SJCRH30 (cell line): Measurements from ENCODE around the gene CDK5R1. TPM values are rescaled to one million over a fixed set of nuclear protein-coding genes. Genes with fewer than 3 reads are reported as not detected.

Experiments used
- DNase-seq, 2 experiments: peaks; one replicate each; pipeline ENCODE4 v3.0.0-alpha.2; 2015 to 2020
- H3K27ac ChIP-seq: fragments of 250-450 bp; sonication (Bioruptor Pico); 2 replicates; pipeline ENCODE4 v1.5.1; 2020; ENCODE audit warnings: mild to moderate bottlenecking, moderate library complexity
- H3K27me3 ChIP-seq: fragments of 250-450 bp; sonication (Bioruptor Pico); 2 replicates; pipeline ENCODE4 v1.5.1; 2020; ENCODE audit warnings: mild to moderate bottlenecking, moderate library complexity
- H3K36me3 ChIP-seq: fragments of 250-450 bp; sonication (Bioruptor Pico); 2 replicates; pipeline ENCODE4 v1.5.1; 2020; ENCODE audit warnings: mild to moderate bottlenecking, moderate library complexity
- H3K4me1 ChIP-seq: fragments of 250-450 bp; sonication (Bioruptor Pico); 2 replicates; pipeline ENCODE4 v1.5.1; 2020; ENCODE audit warnings: mild to moderate bottlenecking, moderate library complexity
- H3K4me3 ChIP-seq: fragments of 250-450 bp; sonication (Bioruptor Pico); 2 replicates; pipeline ENCODE4 v1.5.1; 2020; ENCODE audit warnings: mild to moderate bottlenecking, moderate library complexity
- H3K9me3 ChIP-seq: fragments of 250-450 bp; sonication (Bioruptor Pico); replicated peaks from 2 replicates; pipeline ENCODE4 v1.5.1; 2020; ENCODE audit warnings: mild to moderate bottlenecking, moderate library complexity
- total RNA-seq: library from RNA; depleted of rRNA; stranded (reverse); fragments of >200 nt; shearing (Covaris generic); gene quantifications from 2 replicates; pipeline ENCODE4 v1.2.3, GENCODE V29; 2014

CDK5R1 gene
- total RNA-seq, 1 experiment from 2014 or later = 4.7 TPM

- Histone ChIP-seq H3K36me3 (peaks cover 87% of the 10 kb centered on the region), H3K9me3 (no peaks in the 10 kb centered on the region), H3K4me1 (no peaks in the 10 kb centered on the region), H3K27me3 (no peaks in the 10 kb centered on the region), H3K27ac (no peak overlapping the region), H3K4me3 (no peak overlapping the region)
- no peak for DNase-seq
These were observed 28.4 kb upstream of the CDK5R1 start for GRCh38 chr17:32458371-32458770.

DNA sequence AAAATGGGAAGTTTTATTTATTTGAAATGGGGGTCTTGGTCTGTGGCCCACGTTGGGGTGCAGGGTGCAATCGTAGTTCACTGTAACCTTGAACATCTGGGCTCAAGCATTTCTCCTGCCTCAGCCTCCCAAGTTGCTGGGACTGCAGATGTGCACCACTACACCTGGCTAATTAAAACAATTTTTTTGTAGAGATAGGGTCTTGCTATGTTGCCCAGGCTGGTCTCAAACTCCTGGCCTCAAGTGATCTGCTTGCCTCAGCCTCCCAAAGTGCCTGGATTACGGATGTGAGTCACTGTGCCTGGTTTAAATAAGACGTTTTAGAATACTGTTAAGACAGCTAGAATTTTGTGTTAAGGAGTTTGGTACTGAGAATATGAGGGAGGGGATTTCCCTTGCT lies 26.7 kb upstream of the CDK5R1 start:
- Histone ChIP-seq H3K4me3 (no peak overlapping the region), H3K4me1 (no peaks in the 10 kb centered on the region), H3K36me3 (peaks cover 87% of the 10 kb centered on the region), H3K27me3 (no peaks in the 10 kb centered on the region), H3K9me3 (no peaks in the 10 kb centered on the region), H3K27ac (no peak overlapping the region)
- no peak for DNase-seq

GRCh38 chr17:32461498-32461852 lies 25.3 kb upstream of the CDK5R1 start:
- H3K4me3 ChIP-seq = no peak overlapping the region
- no peaks in the 10 kb centered on the region for H3K4me1 ChIP-seq
- no peak for DNase-seq
- no peaks in the 10 kb centered on the region for H3K27me3 ChIP-seq
- peaks cover 87% of the 10 kb centered on the region for H3K36me3 ChIP-seq
- no peaks in the 10 kb centered on the region for H3K9me3 ChIP-seq
- H3K27ac ChIP-seq = no peak overlapping the region

DNA sequence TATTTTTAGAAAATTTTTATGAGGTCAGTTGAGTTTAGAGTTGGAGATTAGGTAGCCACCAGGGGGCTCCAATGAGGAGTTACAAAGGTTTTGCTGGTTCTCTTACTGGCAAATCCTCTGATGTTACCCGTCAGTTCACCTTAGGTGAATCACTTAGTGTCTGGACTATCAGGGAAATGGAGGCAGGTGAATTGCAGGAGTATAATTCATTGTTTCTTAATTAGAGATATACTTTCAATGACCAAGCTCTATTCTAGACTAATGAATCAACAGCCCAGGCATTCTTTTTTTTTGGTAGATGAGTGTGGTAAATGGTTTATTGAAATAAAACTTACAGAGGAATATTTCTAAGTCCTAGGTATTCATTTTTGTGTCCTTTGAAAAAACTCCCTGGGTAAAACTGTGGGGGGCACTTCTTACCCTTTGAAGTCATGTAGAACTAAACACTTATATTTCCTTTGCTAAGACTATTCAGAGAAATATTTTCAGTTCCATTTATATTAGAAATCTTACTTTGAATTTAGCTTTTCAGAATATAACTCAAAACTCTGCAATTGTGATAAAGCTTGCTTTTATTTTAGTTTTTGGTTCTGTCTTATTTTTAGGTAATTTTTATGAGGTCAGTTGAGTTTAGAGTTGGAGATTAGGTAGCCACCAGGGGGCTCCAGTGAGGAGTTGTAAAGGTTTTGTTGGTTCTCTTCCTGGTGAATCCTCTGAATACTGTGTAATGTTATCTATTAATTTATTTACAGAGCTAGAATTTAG lies 24.8 kb upstream of the CDK5R1 start:
- Histone ChIP-seq H3K4me3 (no peak overlapping the region), H3K27ac (no peak overlapping the region), H3K27me3 (no peaks in the 10 kb centered on the region), H3K9me3 (no peaks in the 10 kb centered on the region), H3K36me3 (peaks cover 87% of the 10 kb centered on the region), H3K4me1 (no peaks in the 10 kb centered on the region)
- DNase-seq = peak; percentile 60 to 78

DNA sequence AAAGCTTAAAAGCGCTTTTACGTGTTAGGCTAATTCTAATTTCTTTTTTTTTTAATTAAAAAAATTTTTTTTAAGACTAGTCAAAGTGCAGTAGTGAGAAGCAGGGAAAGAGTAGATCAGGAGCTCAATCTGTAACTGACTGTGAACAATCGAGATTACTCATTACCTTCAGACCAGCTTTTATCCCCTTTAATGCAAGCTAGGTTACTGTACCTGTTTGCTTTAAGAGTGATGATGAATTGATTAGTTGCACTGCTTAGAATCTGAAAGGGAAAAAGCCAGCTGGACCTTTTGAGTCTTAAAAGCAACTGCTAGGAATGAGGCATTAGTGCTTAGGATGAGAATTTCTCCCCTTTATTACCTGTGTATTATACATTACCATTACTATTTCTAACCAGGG lies 23.5 kb upstream of the CDK5R1 start:
- Histone ChIP-seq H3K9me3 (no peaks in the 10 kb centered on the region), H3K27ac (no peak overlapping the region), H3K4me3 (no peak overlapping the region), H3K4me1 (no peaks in the 10 kb centered on the region), H3K27me3 (no peaks in the 10 kb centered on the region), H3K36me3 (peaks cover 89% of the 10 kb centered on the region)
- DNase-seq = no peak

- no peak for DNase-seq
- H3K36me3 ChIP-seq = peaks cover 91% of the 10 kb centered on the region
- no peaks in the 10 kb centered on the region for H3K9me3 ChIP-seq
- no peak overlapping the region for H3K27ac ChIP-seq
- no peaks in the 10 kb centered on the region for H3K27me3 ChIP-seq
- H3K4me1 ChIP-seq = no peaks in the 10 kb centered on the region
- H3K4me3 ChIP-seq = no peak overlapping the region
These were observed 22.4 kb upstream of the CDK5R1 start for GRCh38 chr17:32464374-32464773.

DNA sequence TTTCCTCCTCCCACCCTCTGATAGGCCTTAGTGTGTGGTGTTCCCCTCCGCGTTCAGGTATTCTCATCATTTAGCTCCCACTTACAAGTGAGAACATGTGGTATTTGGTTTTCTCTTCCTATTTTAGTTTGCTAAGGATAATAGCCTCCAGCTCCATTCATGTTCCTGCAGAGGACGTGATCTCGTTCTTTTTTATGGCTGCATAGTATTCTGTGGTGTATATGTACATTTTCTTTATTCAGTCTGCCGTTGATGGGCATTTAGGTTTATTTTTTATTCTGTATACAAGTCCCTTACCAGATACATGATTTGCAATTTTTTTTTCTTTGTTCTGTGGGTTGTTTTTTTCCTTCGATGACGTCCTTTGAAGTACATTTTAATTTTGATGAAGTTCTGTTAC lies 18.8 kb upstream of the CDK5R1 start:
- no peaks in the 10 kb centered on the region for H3K27me3 ChIP-seq
- no peak overlapping the region for H3K27ac ChIP-seq
- DNase-seq = no peak
- H3K4me1 ChIP-seq = no peaks in the 10 kb centered on the region
- H3K36me3 ChIP-seq = peaks cover 86% of the 10 kb centered on the region
- H3K9me3 ChIP-seq = no peaks in the 10 kb centered on the region
- H3K4me3 ChIP-seq = no peak overlapping the region

- Histone ChIP-seq H3K9me3 (no peaks in the 10 kb centered on the region), H3K27ac (no peak overlapping the region), H3K4me1 (no peaks in the 10 kb centered on the region), H3K27me3 (no peaks in the 10 kb centered on the region), H3K4me3 (no peak overlapping the region), H3K36me3 (peaks cover 84% of the 10 kb centered on the region)
- no peak for DNase-seq
These were observed 16.2 kb upstream of the CDK5R1 start for GRCh38 chr17:32470405-32471167.

DNA sequence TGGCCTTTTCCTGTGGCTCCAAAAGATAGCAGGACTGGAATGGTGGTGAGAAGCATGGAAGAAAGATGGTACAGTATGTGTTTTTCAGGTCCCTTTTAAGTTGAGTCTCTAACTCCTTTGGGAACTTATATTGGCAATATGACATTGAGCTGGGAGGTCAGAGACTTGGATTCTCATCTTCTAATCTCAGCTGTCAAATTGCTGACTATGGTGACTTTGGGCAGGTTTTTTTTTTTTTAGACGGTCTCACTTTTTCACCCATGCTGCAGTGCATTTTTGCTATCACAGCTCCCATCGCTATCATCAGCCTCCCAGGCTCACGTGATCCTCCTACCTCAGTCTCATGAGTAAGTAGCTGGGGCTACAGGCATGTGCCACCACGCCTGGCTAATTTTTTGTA lies 15.1 kb upstream of the CDK5R1 start:
- DNase-seq = no peak
- no peak overlapping the region for H3K4me3 ChIP-seq
- H3K27me3 ChIP-seq = no peaks in the 10 kb centered on the region
- no peak overlapping the region for H3K27ac ChIP-seq
- H3K9me3 ChIP-seq = no peaks in the 10 kb centered on the region
- no peaks in the 10 kb centered on the region for H3K4me1 ChIP-seq
- H3K36me3 ChIP-seq = peaks cover 84% of the 10 kb centered on the region

- H3K4me3 ChIP-seq = no peak overlapping the region
- no peak overlapping the region for H3K27ac ChIP-seq
- H3K4me1 ChIP-seq = no peaks in the 10 kb centered on the region
- H3K36me3 ChIP-seq = peaks cover 87% of the 10 kb centered on the region
- H3K9me3 ChIP-seq = no peaks in the 10 kb centered on the region
- DNase-seq = no peak
- no peaks in the 10 kb centered on the region for H3K27me3 ChIP-seq
These were observed 11.5 kb upstream of the CDK5R1 start for GRCh38 chr17:32475258-32475657.

DNA sequence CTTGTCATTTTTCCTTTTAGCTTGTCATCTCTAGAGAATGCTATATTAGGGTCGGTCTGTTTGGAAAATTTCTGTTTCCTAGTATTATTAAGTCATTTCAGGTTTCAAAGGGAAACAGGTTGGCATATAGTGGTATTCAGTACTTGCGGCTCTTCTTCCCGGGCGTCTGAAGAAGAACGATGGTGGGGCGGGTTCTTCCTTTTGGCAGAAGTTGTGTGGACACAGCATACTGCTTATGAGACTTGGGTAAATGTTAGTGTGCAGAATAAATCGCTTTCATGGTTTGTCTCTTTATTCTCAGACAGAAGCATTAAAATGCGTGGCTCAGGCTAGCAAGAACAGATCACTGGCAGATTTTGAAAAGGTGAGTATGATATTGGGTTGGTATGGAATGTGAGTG lies 9.6 kb upstream of the CDK5R1 start:
- H3K36me3 ChIP-seq = peaks cover 82% of the 10 kb centered on the region

DNA sequence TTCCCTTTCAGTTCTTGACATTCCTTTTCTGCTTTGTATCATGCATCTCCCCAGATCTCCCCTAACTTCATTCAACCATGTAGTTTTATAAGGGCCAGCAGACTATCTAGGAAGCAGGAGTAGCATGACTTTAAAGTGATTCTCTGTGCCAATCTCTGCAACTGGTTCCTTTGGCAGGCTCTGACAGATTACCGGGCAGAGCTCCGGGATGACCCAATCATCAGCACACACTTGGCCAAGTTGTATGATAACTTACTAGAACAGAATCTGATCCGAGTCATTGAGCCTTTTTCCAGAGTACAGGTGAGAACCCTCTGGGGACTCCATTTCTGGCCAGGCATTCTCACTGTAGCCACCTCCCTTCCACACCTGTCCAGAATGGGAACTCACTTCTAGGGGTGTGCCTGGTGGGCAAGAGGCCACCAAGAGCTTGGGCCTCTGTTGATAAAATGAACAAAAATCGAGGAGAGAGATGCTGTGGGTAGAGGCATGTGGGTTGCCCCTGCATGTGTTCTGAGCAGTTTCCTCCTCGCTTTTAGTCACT lies 7.6 kb upstream of the CDK5R1 start:
- H3K36me3 ChIP-seq = peaks cover 76% of the 10 kb centered on the region

More for the DNA sequence above, 9.6 kb upstream of the CDK5R1 start:
- no peaks in the 10 kb centered on the region for H3K4me1 ChIP-seq
- DNase-seq = no peak
- no peaks in the 10 kb centered on the region for H3K9me3 ChIP-seq
- no peak overlapping the region for H3K27ac ChIP-seq
- no peaks in the 10 kb centered on the region for H3K27me3 ChIP-seq
- H3K4me3 ChIP-seq = no peak overlapping the region

DNA sequence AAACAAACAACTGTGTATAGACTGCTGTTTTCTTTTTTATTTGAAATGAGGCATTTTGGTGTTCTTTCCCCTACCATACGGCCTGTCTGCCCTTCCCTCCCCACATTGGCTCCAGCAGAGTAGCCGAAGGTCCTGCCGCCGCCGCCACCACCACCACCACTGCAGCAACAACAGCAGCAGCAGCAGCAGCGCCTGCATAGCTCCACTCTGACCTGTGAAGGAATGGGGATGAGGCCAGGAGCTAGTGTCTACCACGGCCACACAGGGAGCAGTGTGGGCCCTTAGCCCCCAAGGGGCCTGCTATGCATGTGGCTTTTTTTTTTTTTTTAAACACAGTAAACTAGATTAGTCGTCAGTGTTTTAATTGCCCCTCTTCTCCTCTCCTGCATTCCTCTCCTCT lies 5.6 kb upstream of the CDK5R1 start:
- DNase-seq = no peak
- Histone ChIP-seq H3K9me3 (no peaks in the 10 kb centered on the region), H3K36me3 (peaks cover 55% of the 10 kb centered on the region), H3K4me1 (peaks cover 8% of the 10 kb centered on the region; the same call in 1 of the 2 replicates), H3K4me3 (no peak overlapping the region), H3K27me3 (no peaks in the 10 kb centered on the region), H3K27ac (no peak overlapping the region)

More for the DNA sequence above, 7.6 kb upstream of the CDK5R1 start:
- Histone ChIP-seq H3K4me1 (no peaks in the 10 kb centered on the region), H3K9me3 (no peaks in the 10 kb centered on the region), H3K27ac (no peak overlapping the region), H3K27me3 (no peaks in the 10 kb centered on the region), H3K4me3 (no peak overlapping the region)
- no peak for DNase-seq

GRCh38 chr17:32482568-32483320 lies 4.0 kb upstream of the CDK5R1 start:
- H3K4me1 ChIP-seq = peaks cover 8% of the 10 kb centered on the region; the same call in 1 of the 2 replicates
- no peak overlapping the region for H3K27ac ChIP-seq
- H3K36me3 ChIP-seq = peaks cover 40% of the 10 kb centered on the region
- no peaks in the 10 kb centered on the region for H3K27me3 ChIP-seq
- no peaks in the 10 kb centered on the region for H3K9me3 ChIP-seq
- no peak for DNase-seq
- H3K4me3 ChIP-seq = no peak overlapping the region
